ENCODE data around the gene CCL21.
"Not testable (repeated sequence)": the region's sequence is repeated elsewhere in the genome, so short reads cannot be mapped to it uniquely, and the experiment has no call there.

CCL21 gene

DNA sequence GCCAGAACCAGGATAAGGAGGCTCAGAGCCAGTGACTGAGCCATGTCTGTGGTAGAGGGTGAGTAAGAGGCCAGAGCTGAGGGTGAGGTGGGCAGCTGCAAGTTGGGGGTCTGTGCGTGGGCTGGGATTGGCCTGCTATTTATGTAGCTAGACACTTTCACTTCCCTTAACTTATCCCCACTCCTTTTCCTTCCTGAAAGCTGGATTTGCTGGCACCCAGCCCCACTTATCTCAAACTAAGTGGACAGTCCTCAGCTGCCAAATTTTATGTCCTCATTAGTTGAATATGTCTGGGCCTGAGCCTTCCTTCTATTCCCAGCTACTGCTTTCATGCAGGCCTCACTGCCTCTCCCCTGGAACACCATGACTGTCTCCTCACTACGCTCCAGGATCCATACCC is at the start of gene CCL21:
TSS of gene CCL21 (minus strand) at position 114 of the 400 bp plus-strand sequence. CDS start at position 44, 70 bp downstream.
- DNase-seq, result no peak

DNA sequence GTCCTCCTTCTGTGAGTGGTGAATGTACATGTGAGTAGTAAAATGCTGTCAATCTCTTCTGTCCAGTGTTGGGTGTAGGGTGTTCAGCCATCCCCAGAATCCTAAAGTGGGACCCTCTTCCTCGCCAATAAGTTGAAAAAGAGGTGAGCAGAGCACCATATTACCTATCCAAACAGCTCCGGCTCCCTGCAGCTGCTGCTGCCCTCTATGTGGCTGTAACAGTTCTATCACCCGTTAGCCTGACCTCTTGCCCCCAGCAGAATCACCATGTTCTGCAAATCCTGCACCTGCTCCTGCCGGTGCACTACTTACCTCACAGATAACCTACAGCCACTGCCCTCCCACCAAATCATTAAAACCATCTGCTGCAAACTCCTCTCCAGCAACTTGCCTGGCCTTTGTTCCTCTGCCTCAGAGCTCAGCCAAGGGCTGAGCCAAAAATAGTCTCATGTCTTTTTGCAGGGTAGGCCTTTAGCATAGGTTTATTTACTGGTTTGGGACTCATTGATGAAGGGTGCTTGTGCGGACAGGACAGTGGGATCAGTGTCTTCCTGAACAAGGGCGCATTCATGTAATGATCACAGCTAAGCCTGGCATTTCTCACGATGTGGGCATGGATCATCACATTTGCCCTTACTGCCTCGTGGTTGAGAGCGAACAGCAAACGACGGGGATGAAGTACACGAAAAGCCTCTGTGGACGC is 49.6 kb upstream of the CCL21 start:
- DNase-seq, result no peak

DNA sequence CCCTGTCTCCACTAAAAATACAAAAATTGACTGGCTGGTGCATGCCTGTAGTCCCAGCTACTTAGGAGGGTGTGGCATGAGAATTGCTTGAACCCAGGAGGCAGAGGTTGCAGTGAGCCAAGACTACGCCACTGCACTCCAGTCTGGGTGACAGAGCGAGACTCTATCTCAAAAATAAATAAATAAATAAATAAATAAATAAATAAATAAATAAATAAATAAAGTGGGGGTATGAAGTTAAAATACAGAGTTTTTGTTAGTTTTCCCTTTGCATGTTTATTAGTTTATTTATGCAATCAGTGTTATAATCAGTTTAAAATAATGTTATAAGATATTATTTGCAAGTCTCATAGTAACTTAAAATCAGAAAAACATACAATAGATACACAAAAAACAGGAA is 40.4 kb upstream of the CCL21 start:
- not testable (repeated sequence) for DNase-seq

DNA sequence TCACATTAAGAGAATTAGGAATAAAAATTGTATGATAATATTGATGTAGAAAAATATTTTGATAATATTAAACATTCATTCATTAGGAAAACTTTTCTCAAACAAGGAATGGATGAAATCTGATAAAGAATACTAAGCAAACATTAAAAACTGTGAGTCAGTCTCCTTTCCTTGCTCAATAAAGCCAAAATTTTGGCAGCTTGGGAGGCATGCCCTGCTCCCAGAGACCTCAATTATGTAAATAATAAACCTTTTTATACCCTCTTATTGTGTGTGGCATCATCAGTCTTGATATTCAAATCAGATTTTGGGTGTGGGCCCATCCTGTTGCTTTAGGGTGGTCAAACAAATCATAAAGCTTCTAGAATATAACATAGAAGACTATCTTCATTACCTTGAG is 36.6 kb upstream of the CCL21 start:
- no peak for DNase-seq

DNA sequence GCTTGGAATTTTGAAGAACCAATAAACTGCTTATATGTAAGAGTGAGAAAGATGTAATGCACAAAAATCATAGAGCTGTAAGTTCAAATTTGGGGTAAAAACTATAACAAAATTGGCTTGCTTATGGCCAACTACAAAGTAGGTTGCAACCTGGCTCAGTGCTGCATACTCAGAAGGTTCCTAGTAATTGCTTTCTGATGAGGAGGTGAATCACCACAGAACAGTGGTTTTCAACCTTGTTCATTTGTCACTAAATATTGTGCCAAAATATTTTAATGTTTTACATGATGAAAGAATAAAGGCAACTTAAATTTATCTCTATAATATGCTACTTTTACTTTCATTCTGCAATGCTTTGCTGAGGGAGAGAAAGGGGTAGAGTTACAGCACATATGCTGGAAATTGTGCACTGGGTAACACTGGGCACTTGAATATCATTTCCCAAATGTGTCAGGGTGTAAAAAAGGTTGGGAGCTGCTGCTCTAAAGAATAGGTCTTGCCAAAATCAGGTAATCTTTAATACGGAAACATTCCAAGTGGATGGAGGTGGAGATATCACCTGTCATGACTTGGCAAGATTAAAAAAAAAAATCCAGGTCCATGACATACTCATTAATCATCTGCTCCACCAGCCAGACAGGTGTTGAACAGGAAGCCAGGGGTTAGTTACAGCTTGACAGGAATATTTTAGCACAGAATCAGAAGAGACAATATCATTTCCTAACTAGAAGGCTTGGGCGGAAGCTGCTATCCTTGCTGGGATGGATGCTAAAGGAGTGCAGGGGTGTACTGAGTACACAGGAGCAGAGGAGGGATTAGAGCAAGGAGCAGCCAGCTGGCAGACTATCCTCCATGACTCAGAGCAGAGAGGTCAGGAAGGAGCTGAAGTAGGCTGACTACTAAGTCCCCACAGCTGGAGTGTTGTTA is 34.6 kb upstream of the CCL21 start:
- DNase-seq, result no peak

DNA sequence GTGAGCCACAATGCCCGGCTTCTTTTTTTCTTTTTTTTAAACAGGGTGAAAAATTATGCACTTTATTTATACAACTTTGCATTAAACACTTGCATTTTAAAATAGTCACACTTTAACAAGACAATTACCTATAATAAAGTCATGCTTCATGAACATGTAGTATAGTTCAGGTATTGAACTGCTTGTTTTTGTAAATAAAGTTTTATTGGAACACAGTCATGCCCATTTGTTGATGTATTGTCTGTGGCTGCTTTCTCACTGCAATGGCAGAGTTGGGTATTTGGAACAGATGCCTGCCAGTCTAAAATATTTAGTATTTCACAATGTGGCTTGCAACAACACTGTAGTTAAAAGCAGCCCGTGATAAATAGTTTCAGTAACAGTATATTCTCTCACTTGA is 32.8 kb upstream of the CCL21 start:
- no peak for DNase-seq

GRCh38 chr9:34741628-34742027 is 31.7 kb upstream of the CCL21 start:
- DNase-seq, result no peak

GRCh38 chr9:34740176-34740575 is 30.2 kb upstream of the CCL21 start:
- not testable (repeated sequence) for DNase-seq

DNA sequence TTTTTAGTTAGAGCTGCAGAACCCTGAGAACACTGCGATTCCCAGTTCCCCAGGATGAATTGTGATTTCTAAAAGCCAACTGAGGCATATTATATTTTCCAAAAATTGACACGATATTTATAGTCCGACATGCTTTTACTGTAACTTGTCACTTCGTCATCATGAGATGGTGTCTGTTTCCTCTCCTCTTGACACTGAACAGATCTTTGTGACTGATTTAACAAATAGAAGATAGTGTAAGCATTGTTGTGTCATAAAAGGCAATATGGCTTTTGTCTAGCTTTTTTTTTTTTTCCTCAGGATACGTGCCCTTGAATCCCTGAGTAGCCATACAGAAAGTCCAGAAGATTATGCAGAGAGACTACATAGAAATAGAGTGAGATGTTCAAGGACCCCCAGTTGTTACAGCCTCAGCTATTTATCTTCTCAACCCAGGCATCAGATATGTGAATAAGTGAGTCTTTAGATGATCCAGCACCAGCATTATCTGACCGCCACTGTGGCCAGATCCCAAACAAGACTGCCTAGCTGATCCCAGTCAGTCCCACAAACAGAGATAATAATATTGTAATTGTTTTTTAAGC is 27.8 kb upstream of the CCL21 start:
- DNase-seq, result no peak

DNA sequence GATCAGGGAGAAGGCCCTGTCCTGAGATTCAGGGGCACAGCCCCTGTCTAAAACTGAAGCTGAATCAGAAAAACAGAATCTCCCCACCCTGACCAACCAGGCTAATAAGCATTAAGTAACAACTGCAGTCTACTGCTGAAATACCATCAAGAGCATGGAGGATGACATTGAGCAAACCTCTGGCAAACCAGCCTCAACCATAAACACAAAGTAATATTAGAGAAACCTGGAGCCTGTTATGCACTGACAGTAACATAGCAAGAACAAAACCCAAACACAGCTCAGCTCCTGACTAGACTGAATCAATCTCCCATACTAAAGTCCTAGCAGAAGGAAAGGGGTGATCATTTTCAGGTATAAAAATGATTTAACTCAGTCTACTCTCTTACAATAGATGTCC is 24.8 kb upstream of the CCL21 start:
- DNase-seq, result no peak

DNA sequence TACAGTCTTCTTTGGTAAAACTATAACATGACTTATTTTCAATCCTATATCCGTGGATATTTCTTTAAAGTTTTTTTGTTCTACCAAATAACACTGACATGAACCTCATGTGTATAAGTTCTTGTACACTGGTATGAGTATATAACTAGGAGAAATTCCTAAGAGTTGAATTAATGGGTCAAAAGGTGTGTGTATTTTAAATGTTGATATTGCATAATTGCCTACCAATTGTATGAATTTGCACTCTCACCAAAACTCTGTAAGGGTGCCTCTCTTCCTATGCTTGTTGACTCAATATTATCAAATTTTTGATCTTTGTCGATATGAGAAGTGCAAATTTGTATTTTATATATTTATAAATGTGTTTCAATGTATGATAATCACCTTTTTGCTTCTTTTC is 22.9 kb upstream of the CCL21 start:
- no peak for DNase-seq

DNA sequence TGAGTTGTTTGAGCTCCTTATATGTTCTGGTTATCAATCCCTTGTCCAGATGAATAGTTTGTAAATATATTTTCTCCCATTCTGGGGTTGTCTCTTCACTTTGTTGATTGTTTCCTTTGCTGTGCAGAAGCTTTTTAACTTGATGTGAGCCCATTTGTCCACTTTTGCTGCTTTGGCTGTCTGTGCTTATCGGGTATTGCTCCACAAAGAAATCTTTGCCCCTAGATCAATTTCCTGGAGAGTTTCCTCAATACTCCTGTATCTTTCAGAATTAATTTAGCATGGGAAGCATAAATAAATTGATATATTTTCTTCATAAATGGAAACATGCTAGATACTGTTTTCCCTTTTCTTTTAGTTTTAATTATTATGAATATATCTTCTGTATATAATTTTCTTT is 22.5 kb upstream of the CCL21 start:
- no peak for DNase-seq

- no peak for DNase-seq
Measured at GRCh38 chr9:34723141-34723540, 13.2 kb upstream of the CCL21 start.

- not testable (repeated sequence) for DNase-seq
Measured at GRCh38 chr9:34719769-34720025, 9.8 kb upstream of the CCL21 start.

GRCh38 chr9:34719021-34719768 is 9.3 kb upstream of the CCL21 start:
- DNase-seq, result no peak

DNA sequence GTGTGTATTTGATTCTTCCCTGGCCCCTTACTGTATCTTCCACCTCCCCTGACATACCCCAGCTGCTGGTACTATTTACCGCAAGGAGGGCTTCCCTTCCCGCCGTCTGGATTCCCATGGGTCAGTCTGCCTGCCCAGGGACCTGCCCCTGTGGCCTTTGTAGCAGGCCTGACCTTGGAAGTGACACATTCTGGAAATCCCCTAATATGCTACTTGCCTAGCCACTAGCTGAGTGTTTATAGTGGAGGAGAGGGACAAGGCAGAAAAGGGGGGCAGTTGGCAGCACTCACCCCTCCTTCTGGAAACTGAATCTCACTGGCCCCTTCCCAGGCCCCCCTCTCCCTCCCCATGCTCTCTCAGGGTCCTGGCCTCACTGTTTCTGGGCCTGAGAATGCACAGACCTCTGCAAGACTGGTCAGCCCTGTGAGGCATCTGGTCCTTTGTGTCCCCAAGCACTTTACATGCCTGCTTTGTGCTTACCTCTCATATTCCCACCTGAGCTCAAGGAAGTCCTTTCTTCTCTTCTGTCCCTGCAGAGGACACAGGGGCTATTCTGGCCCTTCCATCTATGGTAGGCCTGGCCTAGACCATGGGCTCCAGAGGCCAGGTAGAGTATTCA is 8.2 kb upstream of the CCL21 start:
- DNase-seq, result no peak

- DNase-seq, result no peak
Measured at GRCh38 chr9:34716711-34717110, 6.8 kb upstream of the CCL21 start.

DNA sequence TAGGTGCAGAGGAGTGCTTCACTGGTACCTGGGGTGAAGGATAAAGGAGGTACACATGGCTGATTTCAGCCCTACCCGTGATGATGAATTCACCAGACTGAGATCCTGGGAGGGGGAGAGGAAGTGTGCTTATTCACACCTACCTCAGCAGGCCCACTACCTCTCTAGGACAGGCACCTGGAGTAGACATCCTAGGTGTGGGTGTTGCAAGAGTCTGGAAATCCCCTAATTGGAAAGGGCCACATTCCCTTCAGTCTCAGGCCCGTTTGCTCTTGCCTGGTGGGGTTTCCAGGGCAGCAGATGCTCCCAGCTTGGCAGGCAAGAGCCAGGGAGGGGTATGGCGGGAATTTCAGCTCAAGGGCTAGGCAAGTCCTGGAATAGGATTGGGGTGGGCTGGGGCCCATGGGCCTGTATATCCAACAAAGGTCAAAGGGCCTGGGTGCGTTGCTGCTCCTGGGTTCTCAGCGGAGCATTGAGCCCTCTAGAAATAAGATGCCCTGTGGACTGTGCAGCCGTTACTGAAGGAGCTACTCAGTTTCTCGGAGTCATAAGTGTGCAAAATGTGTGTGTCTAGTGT is 5.8 kb upstream of the CCL21 start:
- DNase-seq, result no peak

DNA sequence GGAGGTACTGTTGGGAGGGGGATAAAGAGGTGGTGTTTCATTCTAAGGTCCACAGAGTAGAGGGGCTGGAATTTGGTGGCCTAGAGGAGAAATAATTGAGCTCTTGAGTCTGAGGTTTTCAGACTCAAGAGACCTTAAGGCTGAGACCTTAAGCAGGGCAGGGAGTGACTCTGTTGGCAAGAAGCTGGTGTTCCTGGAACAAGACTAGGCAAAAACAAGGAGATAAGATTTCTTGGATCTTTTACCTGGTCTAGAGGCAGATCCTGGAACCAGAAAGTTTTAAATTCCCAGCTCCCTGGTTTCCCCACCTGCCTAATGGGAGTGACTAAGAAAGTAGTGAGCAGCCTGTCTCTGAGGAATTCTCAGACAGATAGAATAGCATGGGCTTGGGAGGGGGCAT is 4.1 kb upstream of the CCL21 start:
- DNase-seq, result no peak

DNA sequence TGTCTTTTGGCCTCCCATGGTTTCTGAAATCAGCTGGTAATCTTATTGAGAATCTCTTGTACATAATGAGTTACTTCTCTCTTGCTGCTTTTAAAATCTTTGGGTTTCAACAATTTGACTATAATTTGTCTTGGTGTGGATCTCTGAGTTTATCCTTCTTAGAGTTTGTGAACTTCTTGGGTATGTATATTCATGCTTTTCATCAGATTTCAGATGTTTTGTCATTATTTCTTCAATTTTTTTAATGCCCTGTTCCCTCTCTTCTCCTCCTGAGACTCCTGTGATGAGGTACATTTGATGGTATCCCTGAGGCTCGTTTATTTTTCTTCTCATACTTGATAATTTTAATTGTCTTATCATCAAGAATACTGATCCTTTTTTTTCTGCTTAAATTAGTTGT is 2.2 kb upstream of the CCL21 start:
- no peak for DNase-seq

- DNase-seq, result no peak
Measured at GRCh38 chr9:34709196-34709978, 549 bp downstream of the CCL21 start.

GRCh38 chr9:34707130-34707529 is 2.8 kb downstream of the CCL21 start:
- no peak for DNase-seq
